ENCODE data around the gene MED26. TPM values are rescaled to one million over a fixed set of nuclear protein-coding genes. Genes with fewer than 3 reads are reported as not detected.

The MED26 gene
- total and polyA plus RNA-seq, 10 of the 15 experiments (the other 5 are each of a cell fraction or from before 2014, with no cell fraction given): 1.1 to 21.4 (median 9.7) TPM

- TF ChIP-seq ZBTB40 (IDR thresholded peaks at IDR 0.05; ENCODE audit: borderline replicate concordance): peak; percentile 52; the same call in 1 of the 2 replicates
- peak; percentile 78; the same call in 1 of the 2 replicates for TF ChIP-seq TBL1XR1 (IDR thresholded peaks at IDR 0.05; ENCODE audit: low read depth, low read length)
- no peak for TF ChIP-seq JUND (IDR thresholded peaks at IDR 0.05; ENCODE audit: low read depth, low read length)
- peak; percentile 71; the same call in 1 of the 2 replicates for TF ChIP-seq YBX1 (IDR thresholded peaks at IDR 0.05)
- TF ChIP-seq NRF1 (conservative IDR thresholded peaks at IDR 0.05; ENCODE audit: low read depth, low read length): 0 out of 2 replicates have a peak, but pooled peaks have one; percentile 27
- peak; percentile 37; the same call in 1 of the 2 replicates for TF ChIP-seq RFX5 (IDR thresholded peaks at IDR 0.05; ENCODE audit: low read depth, low read length)
- peak; percentile 81 for TF ChIP-seq IKZF1 (conservative IDR thresholded peaks at IDR 0.05)
- TF ChIP-seq SIN3A (IDR thresholded peaks at IDR 0.05; ENCODE audit: low read depth, low read length): peak; percentile 94
- no peak for TF ChIP-seq GABPA (IDR thresholded peaks at IDR 0.05; ENCODE audit: low read depth)
- TF ChIP-seq ATF7 (IDR thresholded peaks at IDR 0.05; ENCODE audit: low read depth): peak; percentile 95
- peak; percentile 86 for TF ChIP-seq GATAD2B (conservative IDR thresholded peaks at IDR 0.05; ENCODE audit: low read depth)
- peak; percentile 44; the same call in 1 of the 2 replicates for TF ChIP-seq PAX5 (IDR thresholded peaks at IDR 0.05; ENCODE audit: borderline replicate concordance, low read depth, low read length)
- peak; percentile 82 for TF ChIP-seq TAF1 (IDR thresholded peaks at IDR 0.05; ENCODE audit: borderline replicate concordance, low read depth, low read length)
- peak; percentile 86 to 93 for TF ChIP-seq EP300 (IDR thresholded peaks at IDR 0.05; ENCODE audit: borderline replicate concordance in 1 of 2, control insufficient read depth in 1 of 2, low read depth in 2 of 2, low read length in 2 of 2)
- no peak for TF ChIP-seq RUNX3 (IDR thresholded peaks at IDR 0.05; ENCODE audit: low read length)
- TF ChIP-seq TCF12 (IDR thresholded peaks at IDR 0.05; ENCODE audit: low read depth, low read length): peak; percentile 79; the same call in 1 of the 2 replicates
- TF ChIP-seq CUX1 (IDR thresholded peaks at IDR 0.05; ENCODE audit: insufficient replicate concordance, low read depth, low read length): peak; percentile 94
- TF ChIP-seq SMC3 (IDR thresholded peaks at IDR 0.05; ENCODE audit: borderline replicate concordance, low read length): 0 out of 2 replicates have a peak, but pooled peaks have one; percentile 12
- TF ChIP-seq PBX3 (IDR thresholded peaks at IDR 0.05; ENCODE audit: insufficient replicate concordance, low read depth, low read length): peak; percentile 88
These were observed 43.5 kb downstream of the MED26 start (continued) for GRCh38 chr19:16584248-16585093.

Data from GM12878 (cell line).